CD4-positive, alpha-beta T cell treated with Interleukin-1 beta for 1 hour (primary cell): ENCODE measurements around the gene RPS2.

ENCODE experiments used
- DNase-seq, 2 donors: peaks; one replicate each; pipeline ENCODE4 v3.0.0-alpha.2; 2020 to 2022

Gene RPS2

DNA sequence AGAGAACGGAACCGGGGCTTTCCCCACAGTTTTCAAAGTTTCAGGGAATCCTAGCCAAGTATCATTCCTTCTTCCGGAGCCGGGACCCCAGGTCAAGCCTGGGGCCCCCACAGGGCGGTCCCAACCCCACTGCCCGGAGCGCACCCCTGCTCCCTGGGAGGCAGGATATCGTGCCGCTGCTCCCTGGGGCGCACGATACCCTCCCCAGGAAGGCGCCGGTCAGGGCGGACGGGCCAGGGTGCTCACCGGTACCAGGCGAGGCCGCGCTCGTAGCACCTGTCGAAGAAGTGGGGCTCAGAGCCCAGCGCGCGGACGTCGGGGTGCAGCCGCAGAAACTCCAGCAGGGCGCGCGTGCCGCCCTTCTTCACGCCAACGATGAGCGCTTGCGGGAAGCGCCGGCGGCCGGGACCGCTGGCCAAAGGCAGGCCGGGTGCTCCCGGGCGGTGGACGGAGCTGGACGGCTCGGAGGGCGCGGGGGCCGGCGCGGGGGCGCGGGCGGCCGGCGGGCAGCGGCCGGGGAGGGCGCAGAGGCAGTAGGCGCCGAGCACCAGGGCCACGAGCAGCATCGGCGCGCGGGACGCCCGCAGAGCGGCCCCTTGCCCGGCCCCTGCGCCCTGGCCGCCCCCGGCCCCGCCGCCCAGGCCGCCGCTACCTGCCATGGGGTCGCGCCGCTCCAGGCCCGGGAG is 46.8 kb downstream of the RPS2 start:
- no peak for DNase-seq

DNA sequence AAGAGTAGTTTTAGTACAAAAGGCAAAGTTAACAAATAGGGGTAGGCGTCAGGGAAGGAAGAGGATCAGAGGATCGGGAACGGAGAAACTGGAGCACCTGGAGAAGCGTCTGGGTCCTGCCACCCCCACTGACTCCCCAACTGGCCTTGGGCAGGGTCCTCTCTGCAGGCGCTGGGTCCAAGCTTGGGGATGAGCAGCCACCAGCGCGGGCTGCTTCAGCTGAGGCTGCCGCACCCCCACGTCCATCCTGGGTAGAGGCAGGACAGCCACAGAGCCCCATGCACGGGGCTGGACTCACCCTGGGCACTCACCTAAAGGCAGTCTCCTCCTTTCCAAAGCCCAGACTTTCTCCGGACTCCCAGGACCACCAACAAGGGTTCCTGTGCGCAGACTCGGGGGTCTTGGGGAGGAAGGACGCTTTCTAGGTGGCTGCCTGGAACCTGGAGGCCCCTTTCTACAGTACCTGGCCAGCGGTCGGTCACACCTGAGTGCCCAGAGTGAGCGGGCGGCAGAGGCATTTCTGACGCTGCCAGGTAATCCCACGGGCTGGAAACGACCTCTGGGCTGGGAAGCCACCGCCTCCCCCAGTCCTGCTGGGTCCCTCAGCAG is 47.5 kb downstream of the RPS2 start:
- DNase-seq, result no peak

DNA sequence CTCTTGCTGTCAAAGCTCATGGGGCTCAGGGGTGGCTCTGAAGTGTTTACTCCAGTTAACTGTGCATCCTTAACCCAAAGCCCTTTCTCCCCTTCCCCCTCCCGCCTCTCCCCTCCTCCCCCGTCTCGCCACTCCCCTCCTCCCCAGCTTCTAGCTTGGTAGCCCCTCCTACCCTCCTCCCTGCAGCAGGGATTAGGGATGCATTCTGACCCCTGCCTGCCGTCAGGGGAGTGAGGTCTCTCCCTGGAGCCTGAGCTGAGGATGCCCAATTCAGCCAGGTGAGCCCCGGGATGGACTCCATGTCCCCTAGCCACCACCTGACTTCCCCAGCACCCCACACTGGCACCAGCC is 48.0 kb downstream of the RPS2 start:
- no peak for DNase-seq

DNA sequence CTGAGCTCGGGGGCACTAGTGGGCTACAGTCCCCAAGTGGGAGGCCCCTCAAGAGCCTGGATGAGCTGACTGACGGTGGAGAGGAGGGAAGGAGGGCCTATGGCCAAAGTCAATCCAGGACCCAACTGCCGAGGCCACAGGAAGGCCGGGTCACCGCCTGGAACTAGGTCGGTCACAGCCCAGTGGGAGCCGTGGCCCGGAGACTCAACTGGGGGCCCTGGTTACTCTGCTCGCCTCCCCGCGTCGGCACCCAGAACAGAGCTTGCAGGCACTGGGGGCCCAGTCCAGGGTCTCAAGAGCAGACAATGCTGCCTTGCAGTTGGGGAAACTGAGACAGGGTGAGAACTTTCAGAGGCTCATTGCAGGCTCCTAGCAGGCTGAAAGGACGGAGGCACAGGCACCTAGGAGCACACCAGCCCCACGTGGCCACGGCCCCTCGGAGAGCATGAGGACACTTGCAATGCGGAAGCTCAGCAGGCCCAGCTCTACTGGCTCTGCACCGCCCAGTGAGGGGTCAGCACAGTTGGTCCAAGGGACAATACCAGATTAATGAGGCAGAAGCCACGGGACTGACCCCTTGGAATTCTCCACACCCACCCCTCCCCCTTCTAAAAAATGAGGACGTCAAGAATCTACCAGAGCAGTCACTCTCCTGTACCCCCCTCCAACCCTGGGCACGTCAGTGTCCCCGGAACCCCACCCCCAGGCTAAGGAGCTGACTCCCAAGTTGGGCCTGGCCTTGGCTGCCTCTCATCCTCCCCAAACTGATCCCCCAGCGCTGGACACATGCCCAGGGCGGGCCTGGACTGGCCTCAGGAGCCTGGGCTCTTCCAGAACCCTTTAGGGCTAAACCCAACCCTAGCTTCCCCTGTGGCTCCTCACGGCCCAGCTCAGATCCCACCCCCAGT is 48.6 kb downstream of the RPS2 start:
- no peak for DNase-seq

DNA sequence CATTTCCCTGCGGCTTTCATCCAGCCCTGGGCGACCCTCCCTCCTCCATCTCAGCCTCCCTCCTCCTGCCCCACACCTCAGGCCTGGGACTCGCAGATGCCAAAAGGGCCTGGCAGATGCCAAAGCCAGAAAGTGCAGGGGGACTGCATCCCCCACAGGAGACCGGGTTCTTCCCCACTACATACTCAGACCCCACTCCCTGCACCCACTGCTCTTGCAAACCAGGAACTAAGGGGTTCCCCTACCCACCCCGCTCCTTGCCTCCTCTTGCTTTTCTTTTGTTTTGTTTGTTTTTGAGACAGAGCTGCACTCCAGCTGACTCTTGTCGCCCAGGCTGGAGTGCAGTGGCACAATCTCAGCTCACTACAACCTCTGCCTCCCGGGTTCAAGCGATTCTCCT is 49.6 kb downstream of the RPS2 start:
- no peak for DNase-seq

DNA sequence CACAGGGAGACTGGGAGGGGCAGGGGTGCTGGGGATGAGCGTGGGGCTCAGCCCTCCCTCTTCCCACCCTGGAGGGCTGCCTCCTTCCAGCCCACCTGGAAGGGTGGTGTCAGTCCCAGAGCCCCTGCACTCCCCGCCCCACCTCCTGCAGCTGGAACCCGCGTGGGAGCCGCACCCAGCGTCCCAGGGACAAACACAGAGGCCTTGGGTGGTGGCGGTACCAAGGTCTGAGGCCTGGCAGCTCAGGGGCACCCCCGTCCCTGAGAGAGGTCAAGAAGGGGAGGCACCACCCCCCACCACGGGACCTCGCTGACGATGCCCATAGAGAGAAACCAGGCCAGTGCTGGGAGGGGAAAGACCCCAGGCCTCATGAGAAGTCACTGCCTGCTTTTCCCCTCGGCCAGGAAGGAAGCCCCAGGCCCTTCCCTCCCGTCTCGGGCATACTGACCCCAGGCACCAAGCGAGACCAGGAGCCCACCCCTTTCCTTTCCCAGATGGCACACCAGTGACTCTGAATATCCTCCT is 50.5 kb downstream of the RPS2 start:
- DNase-seq, result no peak

DNA sequence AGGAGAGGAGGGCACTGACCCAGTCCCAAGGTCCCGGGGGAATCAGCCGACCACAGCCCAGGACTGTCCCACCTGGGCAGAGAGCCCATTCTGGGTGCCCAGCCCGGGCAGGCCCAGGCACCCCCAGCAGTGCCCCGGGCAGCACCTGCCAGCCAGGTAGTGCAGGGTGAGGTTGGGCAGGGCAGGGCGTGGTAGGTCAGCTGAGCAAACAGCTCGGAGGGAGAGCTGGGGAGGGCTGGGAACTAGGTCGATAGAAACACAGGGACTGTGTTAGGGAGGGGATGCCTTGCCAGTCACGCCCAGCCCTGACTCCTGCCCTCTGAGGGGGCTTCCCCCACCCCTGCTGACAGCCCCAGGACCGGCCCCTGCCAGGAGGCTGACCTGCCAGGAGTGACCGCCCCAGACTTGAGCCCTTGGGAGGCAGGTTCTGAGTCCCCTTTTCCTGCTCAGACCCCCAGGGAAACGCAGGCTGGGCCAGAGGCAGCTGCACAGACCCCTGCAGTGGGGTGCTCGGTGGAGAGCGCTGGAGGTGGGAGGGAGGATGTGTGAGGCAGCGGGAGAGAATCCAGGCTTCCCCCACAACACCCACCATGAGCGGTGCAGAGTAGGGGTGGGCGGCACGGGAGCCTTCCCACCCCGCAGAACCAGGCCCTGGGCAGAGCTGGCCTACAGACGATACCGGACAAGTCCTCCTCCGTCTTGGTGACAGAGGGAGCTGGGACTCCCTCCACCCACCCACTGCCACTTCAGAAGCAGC is 51.1 kb downstream of the RPS2 start:
- no peak for DNase-seq

DNA sequence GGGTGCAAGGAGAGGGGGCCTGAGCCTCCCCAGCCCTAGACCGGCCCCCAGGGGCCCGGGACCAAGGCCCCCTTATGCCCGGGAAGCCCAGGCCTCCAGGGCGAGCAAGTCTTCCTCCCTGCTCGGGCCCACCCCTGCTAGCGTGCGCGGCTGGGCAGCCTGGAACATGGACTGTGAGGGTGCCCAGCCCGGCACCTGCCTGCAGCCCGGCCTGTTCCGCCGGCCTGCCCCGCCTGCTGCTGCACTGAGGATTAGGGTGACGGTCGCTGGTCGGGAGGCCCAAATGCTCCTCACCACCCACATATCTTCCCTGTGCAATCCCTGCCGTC is 52.4 kb downstream of the RPS2 start:
- no peak for DNase-seq
